ENCODE results near the gene EBPL. TPM values are rescaled to one million over a fixed set of nuclear protein-coding genes. Genes with fewer than 3 reads are reported as not detected.
A peak's percentile ranks its signal among the peaks of the same experiment; 100 is the strongest.
"Not testable (repeated sequence)": the region's sequence is repeated elsewhere in the genome, so short reads cannot be mapped to it uniquely, and the experiment has no call there.

EBPL gene
- total RNA-seq, 1 donor from 2014 or later: 55.4 TPM

DNA sequence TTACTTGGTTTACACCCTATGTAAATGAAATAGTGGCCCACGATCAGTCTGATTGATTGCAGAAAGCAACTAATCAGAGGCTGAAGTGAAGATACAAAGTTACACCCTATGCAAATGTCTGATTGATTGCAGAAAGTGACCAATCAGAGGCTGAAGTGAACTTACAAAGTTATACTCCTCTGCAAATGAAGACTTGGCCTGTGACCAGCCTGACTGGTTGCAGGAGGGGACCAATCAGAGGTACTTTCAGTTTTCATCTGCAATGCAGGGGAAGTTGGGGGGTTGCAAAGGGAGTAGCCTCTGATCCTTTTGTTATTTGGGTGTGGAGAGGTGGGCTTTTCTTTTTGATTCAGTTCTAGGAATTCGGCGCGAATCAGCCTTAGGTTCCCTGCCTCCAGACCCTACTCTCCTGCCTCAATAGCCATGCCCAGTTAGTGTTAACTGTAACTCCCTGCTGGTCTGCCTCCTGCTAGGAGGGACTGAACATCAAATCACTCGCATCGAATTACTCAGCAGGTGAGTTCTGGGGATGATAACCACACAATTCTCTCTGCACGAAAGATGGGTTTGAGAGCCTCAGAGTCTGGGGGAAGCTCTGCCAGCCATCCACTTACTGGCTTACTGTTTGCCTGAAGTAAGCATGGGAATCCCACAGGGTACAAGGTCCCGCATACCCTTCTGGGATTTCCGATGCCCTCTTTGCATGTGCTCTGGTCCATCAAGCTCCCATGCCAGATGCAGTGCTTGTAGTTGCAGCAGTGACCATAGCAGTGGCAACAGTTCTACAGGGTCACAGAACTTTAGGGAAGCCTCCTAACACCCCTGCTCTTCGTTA is 55.5 kb downstream of the EBPL start:
- DNase-seq (ENCODE audit: low read depth): peak; percentile 59

DNA sequence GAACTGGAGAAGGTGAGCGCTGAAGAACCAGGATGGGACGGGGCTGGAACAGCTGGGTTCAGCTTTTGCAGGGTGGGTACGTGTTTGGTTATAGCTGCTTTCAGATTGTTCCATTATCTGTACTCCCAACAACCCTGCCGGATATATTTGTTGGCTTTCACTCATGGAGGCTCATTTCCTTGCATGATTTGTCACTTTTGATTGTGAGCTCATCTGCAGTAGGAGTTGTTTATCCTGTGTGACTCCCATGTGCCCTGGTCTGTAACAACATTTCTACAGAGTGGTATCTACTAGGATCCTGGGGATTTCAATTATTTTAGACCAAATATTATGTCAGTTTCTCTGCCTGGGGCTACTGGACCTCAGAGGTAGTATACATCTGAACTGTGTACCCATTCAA is 57.6 kb downstream of the EBPL start:
- no peak for DNase-seq (ENCODE audit: low read depth)

DNA sequence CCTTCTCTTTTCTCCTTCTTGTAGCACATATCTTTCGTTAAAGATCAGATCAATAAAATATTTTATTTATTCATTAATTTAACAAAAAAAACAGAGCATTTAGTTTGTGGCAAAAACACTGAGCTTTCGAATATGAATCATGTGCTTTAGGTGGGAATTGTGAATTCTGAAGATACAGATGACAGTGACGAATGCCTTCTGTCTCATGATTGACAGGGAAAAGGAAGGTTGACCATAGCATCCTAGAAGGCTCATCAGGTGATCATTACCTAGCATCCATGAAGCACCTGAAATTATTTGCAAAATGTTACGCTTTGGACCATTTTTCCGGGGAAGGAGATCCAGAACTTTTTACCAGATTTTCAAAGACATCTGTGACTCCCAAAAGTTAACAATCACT is 59.1 kb downstream of the EBPL start:
- DNase-seq (ENCODE audit: low read depth): no peak

DNA sequence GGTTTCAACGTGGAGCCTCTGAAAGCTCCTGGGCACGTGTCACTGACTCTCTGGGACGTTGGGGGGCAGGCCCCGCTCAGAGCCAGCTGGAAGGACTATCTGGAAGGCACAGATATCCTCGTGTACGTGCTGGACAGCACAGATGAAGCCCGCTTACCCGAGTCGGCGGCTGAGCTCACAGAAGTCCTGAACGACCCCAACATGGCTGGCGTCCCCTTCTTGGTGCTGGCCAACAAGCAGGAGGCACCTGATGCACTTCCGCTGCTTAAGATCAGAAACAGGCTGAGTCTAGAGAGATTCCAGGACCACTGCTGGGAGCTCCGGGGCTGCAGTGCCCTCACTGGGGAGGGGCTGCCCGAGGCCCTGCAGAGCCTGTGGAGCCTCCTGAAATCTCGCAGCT is 60.7 kb downstream of the EBPL start:
- no peak for DNase-seq (ENCODE audit: low read depth)

DNA sequence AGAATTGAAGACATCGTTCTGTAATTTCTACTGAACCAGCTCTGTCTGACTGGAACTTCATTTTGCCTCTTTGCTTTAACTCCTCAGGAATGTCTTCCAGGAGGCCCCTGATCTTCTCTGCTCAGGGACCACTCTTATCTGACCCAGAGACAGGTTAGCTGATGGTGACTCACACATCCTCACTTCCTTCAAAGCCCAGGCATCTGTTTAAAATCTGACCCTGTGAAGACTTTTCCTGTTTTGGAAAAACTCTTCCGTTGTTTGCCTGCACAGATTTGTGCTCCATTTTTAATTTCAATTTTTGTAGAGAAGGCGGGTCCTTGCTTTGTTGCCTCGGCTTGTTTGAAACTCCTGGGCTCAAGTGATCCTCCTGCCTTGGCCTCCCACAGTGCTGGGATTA is 61.3 kb downstream of the EBPL start:
- no peak for DNase-seq (ENCODE audit: low read depth)

DNA sequence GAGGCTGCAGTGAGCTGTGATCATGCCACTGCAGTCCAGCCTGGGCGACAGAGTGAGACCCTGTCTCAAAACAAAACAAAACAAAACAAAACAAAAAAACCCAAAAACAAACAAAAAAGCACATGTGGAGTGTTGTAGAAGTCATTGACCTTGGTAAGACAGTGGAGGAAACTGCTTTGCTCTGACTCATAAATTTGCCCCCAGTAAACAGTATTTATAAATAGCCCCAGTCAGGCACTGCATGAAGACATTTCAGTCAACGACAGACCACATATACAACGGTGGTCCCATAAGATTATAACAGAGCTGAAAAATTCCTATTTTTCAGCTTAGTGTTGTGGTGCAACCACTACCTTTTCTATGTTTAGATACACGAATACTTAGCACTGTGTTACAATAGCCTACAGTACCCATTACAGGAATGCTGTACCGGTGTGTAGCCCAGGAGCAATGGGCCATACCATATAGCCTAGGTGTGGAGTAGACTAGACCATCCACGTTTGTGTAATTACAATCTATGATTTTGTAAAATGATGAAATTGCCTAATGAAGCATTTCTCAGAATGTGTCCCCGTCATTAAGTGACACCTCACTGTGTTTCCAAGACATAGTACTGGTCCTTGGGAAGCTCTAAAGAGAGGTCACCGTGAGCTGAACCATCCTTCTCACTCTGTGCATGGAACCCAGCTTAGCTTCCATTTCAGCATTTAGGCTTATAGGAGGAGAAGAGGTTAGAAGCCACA is 61.9 kb downstream of the EBPL start:
- DNase-seq (ENCODE audit: low read depth): no peak

DNA sequence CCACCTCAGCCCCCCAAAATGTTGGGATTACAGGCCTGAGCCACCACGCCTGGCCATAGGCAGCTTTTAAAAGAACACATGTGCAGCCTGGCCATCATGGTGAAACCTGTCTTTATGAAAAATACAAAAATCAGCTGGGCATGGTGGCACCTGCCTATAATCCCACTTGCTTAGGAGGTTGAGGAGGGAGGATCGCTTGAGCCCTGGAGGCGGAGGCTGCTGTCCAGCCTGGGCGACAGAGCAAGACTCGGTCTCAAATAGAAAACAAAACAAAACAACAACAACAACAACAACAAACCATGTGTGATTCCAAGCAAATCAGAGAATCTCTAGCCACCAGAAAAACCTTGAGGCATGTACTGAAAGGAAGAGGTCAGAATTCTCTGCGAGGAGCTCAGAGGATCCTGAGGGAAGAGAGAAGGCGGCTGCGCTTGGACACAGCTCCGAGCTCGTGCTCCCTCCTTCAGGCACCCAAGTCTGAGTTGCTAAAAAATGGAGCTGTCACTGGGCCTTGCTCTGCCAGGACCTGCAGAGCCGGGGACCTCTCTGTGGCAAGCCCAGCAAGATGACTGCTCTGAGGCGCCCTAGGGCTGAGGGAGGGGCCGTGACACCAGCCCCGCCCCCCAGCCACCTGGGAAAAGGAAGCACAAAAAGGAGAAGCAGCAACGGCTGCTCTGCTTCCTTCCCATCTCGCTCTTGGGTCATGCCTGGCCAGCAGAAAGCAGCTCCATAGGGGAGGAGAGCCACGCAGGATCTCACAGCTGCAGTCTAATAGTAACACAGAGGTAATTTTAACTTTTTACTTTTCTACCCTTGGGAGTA is 63.2 kb downstream of the EBPL start, which contains the start of gene ARL11:
Gene ARL11, plus strand, starts transcription at position 677 of the 822 bp plus-strand sequence. CDS start 1,941 bp downstream, outside the sequence.
- DNase-seq (ENCODE audit: low read depth): no peak

DNA sequence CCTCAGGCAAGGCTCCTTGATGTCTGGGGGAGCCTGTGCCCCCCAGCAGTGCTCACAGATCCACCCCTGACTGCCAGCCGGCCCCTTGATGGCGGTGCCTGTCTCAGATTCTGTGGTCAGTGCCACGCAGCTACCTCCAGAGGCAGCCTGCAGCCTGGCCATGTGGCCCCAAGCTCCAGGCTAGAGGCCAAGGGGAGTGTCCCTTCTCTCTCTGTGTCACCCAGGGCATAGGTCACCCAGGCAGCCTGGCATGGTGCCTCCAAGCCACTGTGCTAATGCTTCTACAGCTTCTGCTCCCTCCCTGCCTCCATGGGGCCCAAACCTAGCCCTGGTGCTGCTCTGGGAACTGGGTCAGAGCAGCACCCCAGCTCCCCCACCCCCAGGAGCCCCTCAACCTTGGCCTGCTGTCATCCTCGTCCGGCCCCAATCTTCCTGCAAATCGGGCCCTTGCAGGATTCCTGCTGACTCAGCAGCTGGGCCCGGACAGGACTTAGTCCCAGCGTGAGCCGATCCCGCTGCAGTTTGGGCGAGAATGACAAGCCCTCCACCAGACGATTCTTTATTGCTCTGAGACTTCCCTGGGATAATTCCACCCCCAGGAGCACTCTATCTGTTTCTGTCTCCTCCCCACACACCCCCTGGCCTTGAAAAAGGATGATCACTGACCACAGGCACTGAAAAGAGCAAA is 65.8 kb downstream of the EBPL start:
- no peak for DNase-seq (ENCODE audit: low read depth)

DNA sequence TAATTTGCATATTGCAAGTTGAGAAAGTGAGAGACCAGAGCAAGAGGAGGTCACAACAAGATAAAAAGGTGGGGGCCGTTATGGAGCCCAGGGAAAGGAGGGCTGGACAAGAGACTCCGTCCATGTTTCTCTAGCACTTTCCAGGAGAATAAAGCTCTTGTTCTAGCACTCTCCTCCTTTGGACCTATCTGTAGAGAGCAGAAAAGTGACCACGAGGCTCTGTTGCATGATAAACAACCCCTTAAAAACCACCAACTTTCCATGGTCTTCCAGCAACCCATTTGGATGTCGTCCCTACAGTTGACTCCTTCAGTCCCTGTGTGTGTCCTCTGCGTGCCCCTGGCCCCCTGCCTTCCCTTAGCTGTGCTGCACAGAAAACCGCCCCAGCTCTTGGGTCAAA is 67.1 kb downstream of the EBPL start:
- DNase-seq (ENCODE audit: low read depth): no peak

DNA sequence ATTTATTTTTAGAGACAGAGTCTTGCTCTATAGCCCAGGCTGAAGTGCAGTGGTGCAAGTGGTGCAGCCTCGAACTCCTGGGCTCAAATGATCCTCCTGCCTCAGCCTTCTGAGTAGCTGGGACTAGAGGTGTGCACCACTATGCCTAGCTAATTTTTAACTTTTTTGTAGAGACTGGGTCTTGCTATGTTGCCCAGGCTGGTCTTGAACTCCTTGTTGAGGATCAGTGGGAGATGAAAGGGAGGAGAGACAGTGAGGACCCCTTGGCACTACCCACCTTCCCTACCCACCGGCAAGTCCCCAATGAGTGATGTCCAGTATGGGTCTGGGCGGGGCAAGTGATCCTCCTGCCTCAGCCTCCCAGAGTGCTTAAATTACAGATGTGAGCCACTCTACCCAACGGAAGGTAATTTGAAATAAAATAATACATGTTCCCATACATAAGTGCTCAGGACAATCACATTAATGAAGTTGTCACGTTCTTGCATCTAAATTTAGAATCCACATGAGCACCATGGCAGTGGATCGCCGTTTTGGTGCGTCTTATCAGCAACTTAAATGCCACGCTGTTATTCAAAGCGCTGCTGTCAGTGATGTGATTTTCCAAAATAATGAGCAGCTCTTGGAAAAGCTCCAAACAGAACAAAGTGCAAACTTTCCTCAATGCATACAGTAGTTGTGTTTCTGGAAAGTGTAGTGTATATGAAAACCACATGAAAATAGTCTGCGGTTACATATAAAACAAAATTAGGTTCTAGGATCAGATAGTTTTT is 68.9 kb downstream of the EBPL start:
- DNase-seq (ENCODE audit: low read depth): no peak

DNA sequence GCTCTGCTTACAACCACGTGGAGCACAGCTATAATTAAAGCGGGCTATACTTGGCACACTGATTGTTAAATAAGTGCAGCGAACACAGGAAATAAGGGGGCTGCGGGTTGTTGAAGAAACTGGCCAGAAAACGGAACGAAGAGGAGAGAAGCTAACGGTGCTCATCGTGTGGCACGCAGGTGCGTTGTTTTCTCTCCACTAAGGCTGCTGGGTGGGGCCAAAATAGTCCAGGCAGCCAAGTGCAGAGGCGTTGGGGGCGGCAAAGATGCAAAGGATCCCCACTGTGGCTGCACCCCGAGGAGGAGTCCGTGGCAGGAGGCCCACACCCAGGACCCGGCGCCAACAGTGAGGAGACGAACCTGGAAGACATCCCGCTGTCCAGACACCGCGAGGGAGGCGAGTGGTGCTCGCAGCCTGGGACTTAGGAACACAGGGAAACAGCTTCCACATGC is 71.1 kb downstream of the EBPL start:
- DNase-seq (ENCODE audit: low read depth): no peak

DNA sequence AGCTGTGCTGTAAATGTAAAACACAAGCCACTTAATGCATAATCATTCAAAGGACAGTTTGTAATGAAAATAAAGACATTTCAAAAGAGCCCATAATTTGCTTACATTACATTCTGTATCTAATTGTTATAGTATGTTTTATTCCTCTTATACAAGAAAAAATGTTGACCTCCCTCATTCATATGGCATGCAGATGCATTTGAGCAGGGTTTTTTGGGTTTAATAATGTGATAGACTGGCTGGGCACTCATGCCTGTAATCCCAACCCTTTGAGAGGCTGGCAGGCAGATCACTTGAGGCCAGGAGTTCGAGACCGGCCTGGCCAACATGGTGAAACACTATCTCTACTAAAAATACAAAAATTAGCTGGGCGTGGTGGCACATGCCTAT is 74.6 kb downstream of the EBPL start:
- DNase-seq (ENCODE audit: low read depth): no peak

DNA sequence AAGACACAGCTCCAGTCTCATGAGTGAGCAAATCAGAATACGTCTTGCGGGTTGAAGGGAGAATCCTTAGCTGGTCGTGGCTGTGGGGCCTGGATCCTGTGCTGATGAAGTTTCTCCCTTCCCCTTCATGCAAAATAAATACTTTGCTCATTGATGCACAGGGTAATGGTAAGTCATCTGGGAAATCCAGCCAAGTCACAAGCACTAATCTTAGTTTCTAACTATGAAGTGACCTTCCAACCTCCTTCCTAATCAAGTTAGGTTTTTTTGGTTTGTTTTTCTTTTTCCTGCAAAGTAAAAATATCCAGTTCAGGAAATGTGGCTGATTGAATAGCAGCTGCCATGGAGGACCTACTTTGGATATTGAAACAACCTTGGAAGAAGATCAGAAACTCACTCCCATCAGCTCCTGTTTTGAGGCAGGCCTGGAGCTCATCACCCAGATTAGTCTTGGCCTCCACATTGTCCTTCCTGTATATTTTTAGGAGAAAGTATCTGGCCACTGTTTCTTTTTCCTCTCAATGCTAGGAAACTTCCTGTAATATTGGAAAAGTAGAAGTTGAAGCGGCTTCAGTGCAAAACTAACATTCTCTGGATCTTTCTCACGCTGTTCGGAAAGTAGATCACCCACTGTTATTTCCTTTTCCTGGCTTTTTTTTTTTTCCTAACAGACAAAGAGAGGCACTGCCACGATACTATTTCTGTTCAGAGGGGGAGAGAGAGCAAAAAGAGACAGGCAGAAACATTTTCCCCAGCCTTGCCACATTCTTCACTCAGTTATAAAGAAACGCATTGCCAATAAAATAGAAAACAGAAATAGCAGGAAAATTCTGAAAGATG is 75.2 kb downstream of the EBPL start:
- DNase-seq (ENCODE audit: low read depth): no peak

DNA sequence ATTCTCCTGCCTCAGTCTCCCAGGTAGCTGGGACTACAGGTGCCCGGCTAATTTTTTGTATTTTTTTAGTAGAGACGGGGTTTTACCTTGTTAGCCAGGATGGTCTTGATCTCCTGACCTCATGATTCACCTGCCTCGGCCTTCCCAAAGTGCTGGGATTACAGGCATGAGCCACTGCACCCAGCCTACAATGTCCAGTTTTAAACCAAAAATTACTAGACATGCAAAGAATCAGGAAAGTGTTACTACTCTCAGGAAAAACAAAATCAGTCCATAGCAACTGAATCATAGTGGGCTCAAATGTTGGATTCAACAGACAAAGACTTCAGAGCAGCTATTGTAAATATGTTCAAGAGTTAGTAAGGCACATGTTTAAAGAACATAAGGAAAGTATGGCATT is 79.2 kb downstream of the EBPL start:
- DNase-seq (ENCODE audit: low read depth): not testable (repeated sequence)

Other genes starting within 250 kb of the EBPL start
- gene CAB39L, start 247.4 kb downstream of the EBPL start, total RNA-seq: 10.2 and 12.2 TPM in 2 replicates
- gene SETDB2, start 247.2 kb downstream of the EBPL start, total RNA-seq: 5.7 and 12.0 TPM in 2 replicates
- gene PHF11, start 195.5 kb downstream of the EBPL start, total RNA-seq: 24.3 and 25.3 TPM in 2 replicates
- 17.2 and 21.1 TPM in 2 replicates for gene RCBTB1, start 105.9 kb downstream of the EBPL start, total RNA-seq
- under 0.01 TPM in 1 of 2 replicates, not detected in the other for gene ARL11, start 63.0 kb downstream of the EBPL start, total RNA-seq
- gene KPNA3, start 101.2 kb upstream of the EBPL start, total RNA-seq: 40.6 and 57.9 TPM in 2 replicates
- 8.0 TPM in 2 replicates for gene SPRYD7, start 244.9 kb upstream of the EBPL start, total RNA-seq

Measured in renal cortical epithelial cell (primary cell).